IMR-90 (cell line): Measurements from ENCODE around the gene STRIP2.
A peak's percentile ranks its signal among the peaks of the same experiment; 100 is the strongest.
"Not testable (repeated sequence)": the region's sequence is repeated elsewhere in the genome, so short reads cannot be mapped to it uniquely, and the experiment has no call there.

ENCODE experiments used
- BHLHE40 ChIP-seq: fragments of 150-350 bp; IDR thresholded peaks from 2 replicates; pipeline ENCODE4 v1.6.1; 2016; ENCODE audit warnings: mild to moderate bottlenecking, low read depth, low read length
- CHD1 ChIP-seq: IDR thresholded peaks from 2 replicates; pipeline ENCODE4 v1.6.1; 2012; ENCODE audit warnings: low read depth, low read length, improper control_type of control experiment
- CTCF ChIP-seq: conservative IDR thresholded peaks from 2 replicates; pipeline ENCODE4 v1.5.1; 2012; ENCODE audit warnings: mild to moderate bottlenecking, low read depth, low read length, improper control_type of control experiment
- FOS ChIP-seq: fragments of 150-350 bp; IDR thresholded peaks from 2 replicates; pipeline ENCODE4 v1.6.1; 2016; ENCODE audit warnings: low read depth, low read length
- MAFK ChIP-seq: IDR thresholded peaks from 2 replicates; pipeline ENCODE4 v1.6.1; 2012; ENCODE audit warnings: low read depth, low read length, improper control_type of control experiment
- MXI1 ChIP-seq: IDR thresholded peaks from 2 replicates; pipeline ENCODE4 v1.6.1; 2012; ENCODE audit warnings: low read depth, mild to moderate bottlenecking, low read length, moderate library complexity, borderline replicate concordance
- POLR2A ChIP-seq: IDR thresholded peaks from 2 replicates; pipeline ENCODE4 v1.6.1; 2012; ENCODE audit warnings: mild to moderate bottlenecking, low read depth, low read length
- RFX5 ChIP-seq: IDR thresholded peaks from 2 replicates; pipeline ENCODE4 v1.8.0; 2012; ENCODE audit warnings: low read depth, mild to moderate bottlenecking, low read length, moderate library complexity
- USF2 ChIP-seq: fragments of 150-350 bp; IDR thresholded peaks from 2 replicates; pipeline ENCODE4 v1.6.1; 2017; ENCODE audit warnings: mild to moderate bottlenecking, antibody characterized with exemption, low read length, low read depth

- not testable (repeated sequence) for TF ChIP-seq CTCF, FOS, MXI1, POLR2A, BHLHE40, RFX5, CHD1, MAFK
- TF ChIP-seq USF2 = peak; percentile 59; the same call in 1 of the 2 replicates
Measured at GRCh38 chr7:129446925-129447324, 12.7 kb downstream of the STRIP2 start.
